HCT116 (cell line): ENCODE results near the gene TMA7. TPM values are rescaled to one million over a fixed set of nuclear protein-coding genes. Genes with fewer than 3 reads are reported as not detected.

Experiments
- ATAC-seq: fragments of 200-7000 bp; cut with Tn5 transposase; 2 replicates; pipeline ENCODE4 v1.9.1; 2020; ENCODE audit warnings: mild to moderate bottlenecking, moderate library complexity
- BruUV-seq: library from RNA; stranded (reverse); fragments of 400-500 nt; replicated peaks from 2 replicates; lab custom pipeline; 2021; lab: Mats Ljungman, UMichigan
- CTCF ChIA-PET: fragments of 300-600 bp; sonication (Branson Sonifier 250); formaldehyde crosslinking; loops from one replicate; lab custom pipeline; 2021; ENCODE audit warnings: antibody characterized with exemption; lab: Charles Lee
- POLR2A ChIA-PET: fragments of 300-600, 350-600 bp; sonication (Branson Sonifier 250); formaldehyde crosslinking; loops from one replicate; lab custom pipeline; 2021; ENCODE audit warnings: antibody characterized with exemption; lab: Charles Lee
- RAD21 ChIA-PET, 2 experiments: fragments of 300-600 bp; sonication (Branson Sonifier 250); formaldehyde crosslinking; loops; one replicate each; lab custom pipeline; 2023; ENCODE audit warnings: low total read pairs in 2 of 2; ENCODE audit not compliant: uncharacterized antibody in 2 of 2, unreplicated experiment in 2 of 2, low non-redundant PET in 1 of 2; lab: Charles Lee
- DNase-seq: peaks from one replicate; pipeline ENCODE4 v3.0.0-alpha.2; 2010; ENCODE audit warnings: low read depth, low spot score
- H2AFZ ChIP-seq: fragments of 200-600 bp; shearing (Covaris generic), sonication (generic); 2 replicates; pipeline ENCODE4 v1.6.1; 2017; ENCODE audit warnings: low read depth, mixed run types, mixed read lengths, antibody characterized with exemption, low read length; ENCODE audit not compliant: poor library complexity, severe bottlenecking
- H3K27ac ChIP-seq: 2 replicates; pipeline ENCODE4 v1.5.1; 2012; ENCODE audit warnings: low read depth, low read length
- H3K27me3 ChIP-seq: fragments of 200-600 bp; sonication (generic); 2 replicates; pipeline ENCODE4 v1.6.1; 2016; ENCODE audit warnings: mixed run types, low read length, mixed read lengths; ENCODE audit not compliant: insufficient read depth
- H3K36me3 ChIP-seq, 2 experiments: fragments of 200-500 bp in 1 of 2; fragments of 200-600 bp in 1 of 2; sonication (Bioruptor generic) in 1 of 2; sonication (generic) in 1 of 2; 2 replicates each; pipeline versions ENCODE4 v1.5.1 to v1.6.1; 2014 to 2016; ENCODE audit warnings: low read length in 2 of 2, inconsistent platforms in 1 of 2, mixed read lengths in 1 of 2, mixed run types in 1 of 2; ENCODE audit not compliant: insufficient read depth in 2 of 2, control insufficient read depth in 1 of 2
- H3K4me1 ChIP-seq, 2 experiments: fragments of 200-600 bp in 1 of 2; sonication (generic) in 1 of 2; 2 replicates each; pipeline versions ENCODE4 v1.5.1 to v1.6.1; 2012 to 2017; ENCODE audit warnings: low read length in 2 of 2, inconsistent platforms in 1 of 2, mild to moderate bottlenecking in 1 of 2, mixed read lengths in 1 of 2, mixed run types in 1 of 2, moderate library complexity in 1 of 2; ENCODE audit not compliant: insufficient read depth in 2 of 2, control insufficient read depth in 1 of 2
- H3K4me2 ChIP-seq: fragments of 200-600 bp; sonication (generic); 2 replicates; pipeline ENCODE4 v1.6.1; 2017; ENCODE audit warnings: mixed run types, low read length, mixed read lengths
- H3K4me3 ChIP-seq, 2 experiments: fragments of 200-600 bp in 1 of 2; sonication (generic) in 1 of 2; replicated peaks in 1 of 2; 2 replicates each; pipeline ENCODE4 v1.5.1; 2011 to 2016; ENCODE audit warnings: low read length in 2 of 2, control low read depth in 1 of 2, low read depth in 1 of 2, mild to moderate bottlenecking in 1 of 2, mixed read lengths in 1 of 2, mixed run types in 1 of 2
- H3K79me2 ChIP-seq: fragments of 200-600 bp; sonication (generic); 2 replicates; pipeline ENCODE4 v1.6.1; 2017; ENCODE audit warnings: mild to moderate bottlenecking, mixed run types, low read length, moderate library complexity, mixed read lengths; ENCODE audit not compliant: insufficient read depth
- H3K9ac ChIP-seq: fragments of 200-600 bp; sonication (generic); 2 replicates; pipeline ENCODE4 v1.6.1; 2016; ENCODE audit warnings: low read length, mixed read lengths
- H3K9me2 ChIP-seq: fragments of 200-600 bp; sonication (generic), shearing (Covaris generic); 2 replicates; pipeline ENCODE4 v1.6.1; 2017; ENCODE audit warnings: mixed run types, mild to moderate bottlenecking, moderate library complexity; ENCODE audit not compliant: insufficient read depth
- H3K9me3 ChIP-seq, 2 experiments: fragments of 200-500 bp in 1 of 2; fragments of 200-600 bp in 1 of 2; sonication (Bioruptor generic) in 1 of 2; sonication (generic) in 1 of 2; 2 replicates each; pipeline ENCODE4 v1.6.1; 2014 to 2017; ENCODE audit warnings: low read length in 2 of 2, mixed read lengths in 2 of 2, inconsistent platforms in 1 of 2, low read depth in 1 of 2, mild to moderate bottlenecking in 1 of 2, mixed run types in 1 of 2, moderate library complexity in 1 of 2; ENCODE audit not compliant: control insufficient read depth in 1 of 2, insufficient read depth in 1 of 2
- H4K20me1 ChIP-seq: fragments of 200-600 bp; sonication (generic), shearing (Covaris generic); 2 replicates; pipeline ENCODE4 v1.6.1; 2017; ENCODE audit warnings: mixed run types, mild to moderate bottlenecking, moderate library complexity; ENCODE audit not compliant: insufficient read depth
- CBX3 ChIP-seq: IDR thresholded peaks from 2 replicates; pipeline ENCODE4 v1.6.1; 2012; ENCODE audit warnings: low read depth
- CEBPB ChIP-seq: IDR thresholded peaks from 2 replicates; pipeline ENCODE4 v1.6.1; 2012; ENCODE audit warnings: low read depth
- EGR1 ChIP-seq: IDR thresholded peaks from 2 replicates; pipeline ENCODE4 v1.6.1; 2012; ENCODE audit warnings: low read depth
- ELF1 ChIP-seq: IDR thresholded peaks from 2 replicates; pipeline ENCODE4 v1.6.1; 2012; ENCODE audit warnings: low read depth, borderline replicate concordance
- EZH2 ChIP-seq: fragments of 200-600 bp; sonication (generic); IDR thresholded peaks from 2 replicates; pipeline ENCODE4 v1.6.1; 2017; ENCODE audit warnings: antibody characterized with exemption, mixed run types
- EZH2phosphoT487 ChIP-seq: fragments of 200-600 bp; IDR thresholded peaks from 2 replicates; pipeline ENCODE4 v1.6.1; 2018; ENCODE audit warnings: antibody characterized with exemption, borderline replicate concordance
- FOSL1 ChIP-seq: IDR thresholded peaks from 2 replicates; pipeline ENCODE4 v1.6.1; 2012; ENCODE audit warnings: low read depth
- JUND ChIP-seq: IDR thresholded peaks from 2 replicates; pipeline ENCODE4 v1.6.1; 2012
- POLR2A ChIP-seq: IDR thresholded peaks from 2 replicates; pipeline ENCODE4 v1.7.0; 2011; ENCODE audit warnings: borderline replicate concordance; ENCODE audit not compliant: insufficient read depth, insufficient read length; ENCODE audit errors: extremely low read depth
- RAD21 ChIP-seq: IDR thresholded peaks from 2 replicates; pipeline ENCODE4 v1.6.1; 2012; ENCODE audit warnings: low read depth, mild to moderate bottlenecking
- SIN3A ChIP-seq: IDR thresholded peaks from 2 replicates; pipeline ENCODE4 v1.6.1; 2012; ENCODE audit warnings: low read depth
- SP1 ChIP-seq: IDR thresholded peaks from 2 replicates; pipeline ENCODE4 v1.6.1; 2012; ENCODE audit warnings: low read depth
- SRF ChIP-seq: IDR thresholded peaks from 2 replicates; pipeline ENCODE4 v1.6.1; 2012; ENCODE audit warnings: low read depth
- TCF7L2 ChIP-seq: IDR thresholded peaks from 2 replicates; pipeline ENCODE4 v1.7.0; 2011; ENCODE audit warnings: borderline replicate concordance, inconsistent platforms; ENCODE audit not compliant: insufficient read depth, insufficient read length; ENCODE audit errors: extremely low read depth
- YY1 ChIP-seq: IDR thresholded peaks from 2 replicates; pipeline ENCODE4 v1.6.1; 2011; ENCODE audit warnings: low read length, low read depth, moderate library complexity, mild to moderate bottlenecking; ENCODE audit not compliant: insufficient replicate concordance; ENCODE audit errors: extremely low read depth
- ZNF274 ChIP-seq: fragments of 200-500 bp; sonication (Bioruptor generic); IDR thresholded peaks from 2 replicates; pipeline ENCODE4 v1.6.1; 2014; ENCODE audit warnings: mild to moderate bottlenecking, low read depth, low read length, inconsistent platforms
- intact Hi-C: fragments of 100-400 bp; cut with micrococcal nuclease; formaldehyde crosslinking; loops from 2 replicates; pipeline ENCODE4 v1.10.0; 2022
- total RNA-seq: library from RNA; stranded (reverse); gene quantifications from one replicate; pipeline ENCODE4 v1.2.1, GENCODE V29; 2021; ENCODE audit not compliant: unreplicated experiment
- TF ChIP-seq, protein P1 (sequence below): IDR thresholded peaks from 2 replicates; pipeline ENCODE4 v1.6.1; 2012; ENCODE audit warnings: low read depth
- TF ChIP-seq, protein P2 (sequence below): IDR thresholded peaks from 2 replicates; pipeline ENCODE4 v1.6.1; 2012
- TF ChIP-seq, protein P3 (sequence below): IDR thresholded peaks from 2 replicates; pipeline ENCODE4 v1.6.1; 2012
- TF ChIP-seq, protein P4 (sequence below): IDR thresholded peaks from 2 replicates; pipeline ENCODE4 v1.6.1; 2011; ENCODE audit warnings: mild to moderate bottlenecking, low read length, moderate library complexity; ENCODE audit not compliant: insufficient replicate concordance; ENCODE audit errors: extremely low read depth

TMA7 gene
- total RNA-seq, 1 experiment from 2014 or later, result 334 TPM

DNA sequence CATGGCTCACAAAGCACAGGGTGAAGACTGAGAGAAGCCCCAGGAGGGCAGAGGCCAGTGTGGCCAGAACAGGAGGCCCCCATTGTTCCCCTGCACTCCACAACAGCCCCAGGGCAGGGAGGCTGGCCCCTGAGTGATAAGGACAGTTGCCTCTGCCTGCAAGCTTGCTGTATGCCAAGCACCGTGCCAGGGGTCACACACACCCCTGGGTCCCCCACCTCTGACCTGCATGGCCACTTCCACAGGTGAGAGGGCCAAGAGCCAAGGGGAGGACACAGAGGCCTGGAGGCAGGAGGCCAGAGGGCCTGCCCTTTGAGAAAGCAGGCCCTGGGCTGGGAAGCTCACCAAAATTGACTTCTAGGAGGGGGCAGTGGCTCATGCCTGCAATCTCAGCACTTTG, 30.2 kb downstream of the TMA7 start:
- Histone ChIP-seq H3K9ac (no peak overlapping the region), H4K20me1 (no peaks in the 10 kb centered on the region), H3K4me3 (no peak overlapping the region), H3K4me2 (no peak overlapping the region), H3K9me2 (no peaks in the 10 kb centered on the region), H3K27me3 (no peaks in the 10 kb centered on the region), H3K79me2 (peaks cover 57% of the 10 kb centered on the region), H2AFZ (no peak overlapping the region), H3K4me1 (peaks cover 33 to 57% of the 10 kb centered on the region in 2 experiments), H3K9me3 (no peaks in the 10 kb centered on the region), H3K36me3 (peaks cover 0 to 7% of the 10 kb centered on the region in 2 experiments; a peak in 1 of 4 replicates), H3K27ac (no peak overlapping the region; the same call in 1 of the 2 replicates)
- ChIA-PET POLR2A (no interaction called here), CTCF (no interaction called here), RAD21 (interaction anchor here in 1 of 2 experiments (0.9 kb wide), 1 partner anchor 24 kb away, joined by 3 read pairs; the partner anchor contains the start of gene ATRIP)
- intact Hi-C loops, result no loop called here
- ATAC-seq, result no peak
- no peak for DNase-seq
- TF ChIP-seq, protein P1, sequence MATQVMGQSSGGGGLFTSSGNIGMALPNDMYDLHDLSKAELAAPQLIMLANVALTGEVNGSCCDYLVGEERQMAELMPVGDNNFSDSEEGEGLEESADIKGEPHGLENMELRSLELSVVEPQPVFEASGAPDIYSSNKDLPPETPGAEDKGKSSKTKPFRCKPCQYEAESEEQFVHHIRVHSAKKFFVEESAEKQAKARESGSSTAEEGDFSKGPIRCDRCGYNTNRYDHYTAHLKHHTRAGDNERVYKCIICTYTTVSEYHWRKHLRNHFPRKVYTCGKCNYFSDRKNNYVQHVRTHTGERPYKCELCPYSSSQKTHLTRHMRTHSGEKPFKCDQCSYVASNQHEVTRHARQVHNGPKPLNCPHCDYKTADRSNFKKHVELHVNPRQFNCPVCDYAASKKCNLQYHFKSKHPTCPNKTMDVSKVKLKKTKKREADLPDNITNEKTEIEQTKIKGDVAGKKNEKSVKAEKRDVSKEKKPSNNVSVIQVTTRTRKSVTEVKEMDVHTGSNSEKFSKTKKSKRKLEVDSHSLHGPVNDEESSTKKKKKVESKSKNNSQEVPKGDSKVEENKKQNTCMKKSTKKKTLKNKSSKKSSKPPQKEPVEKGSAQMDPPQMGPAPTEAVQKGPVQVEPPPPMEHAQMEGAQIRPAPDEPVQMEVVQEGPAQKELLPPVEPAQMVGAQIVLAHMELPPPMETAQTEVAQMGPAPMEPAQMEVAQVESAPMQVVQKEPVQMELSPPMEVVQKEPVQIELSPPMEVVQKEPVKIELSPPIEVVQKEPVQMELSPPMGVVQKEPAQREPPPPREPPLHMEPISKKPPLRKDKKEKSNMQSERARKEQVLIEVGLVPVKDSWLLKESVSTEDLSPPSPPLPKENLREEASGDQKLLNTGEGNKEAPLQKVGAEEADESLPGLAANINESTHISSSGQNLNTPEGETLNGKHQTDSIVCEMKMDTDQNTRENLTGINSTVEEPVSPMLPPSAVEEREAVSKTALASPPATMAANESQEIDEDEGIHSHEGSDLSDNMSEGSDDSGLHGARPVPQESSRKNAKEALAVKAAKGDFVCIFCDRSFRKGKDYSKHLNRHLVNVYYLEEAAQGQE, result no peak
- TF ChIP-seq EZH2phosphoT487 (no peak), SIN3A (no peak), CBX3 (no peak), POLR2A (no peak), ELF1 (no peak), EGR1 (no peak), FOSL1 (no peak), RAD21 (no peak), CEBPB (no peak), JUND (no peak), SP1 (no peak), SRF (no peak), YY1 (no peak), EZH2 (no peak), TCF7L2 (no peak), ZNF274 (no peak)
- TF ChIP-seq, protein P2, sequence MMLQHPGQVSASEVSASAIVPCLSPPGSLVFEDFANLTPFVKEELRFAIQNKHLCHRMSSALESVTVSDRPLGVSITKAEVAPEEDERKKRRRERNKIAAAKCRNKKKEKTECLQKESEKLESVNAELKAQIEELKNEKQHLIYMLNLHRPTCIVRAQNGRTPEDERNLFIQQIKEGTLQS, result no peak
- TF ChIP-seq, protein P3, sequence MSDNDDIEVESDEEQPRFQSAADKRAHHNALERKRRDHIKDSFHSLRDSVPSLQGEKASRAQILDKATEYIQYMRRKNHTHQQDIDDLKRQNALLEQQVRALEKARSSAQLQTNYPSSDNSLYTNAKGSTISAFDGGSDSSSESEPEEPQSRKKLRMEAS, result no peak
- TF ChIP-seq, protein P4, sequence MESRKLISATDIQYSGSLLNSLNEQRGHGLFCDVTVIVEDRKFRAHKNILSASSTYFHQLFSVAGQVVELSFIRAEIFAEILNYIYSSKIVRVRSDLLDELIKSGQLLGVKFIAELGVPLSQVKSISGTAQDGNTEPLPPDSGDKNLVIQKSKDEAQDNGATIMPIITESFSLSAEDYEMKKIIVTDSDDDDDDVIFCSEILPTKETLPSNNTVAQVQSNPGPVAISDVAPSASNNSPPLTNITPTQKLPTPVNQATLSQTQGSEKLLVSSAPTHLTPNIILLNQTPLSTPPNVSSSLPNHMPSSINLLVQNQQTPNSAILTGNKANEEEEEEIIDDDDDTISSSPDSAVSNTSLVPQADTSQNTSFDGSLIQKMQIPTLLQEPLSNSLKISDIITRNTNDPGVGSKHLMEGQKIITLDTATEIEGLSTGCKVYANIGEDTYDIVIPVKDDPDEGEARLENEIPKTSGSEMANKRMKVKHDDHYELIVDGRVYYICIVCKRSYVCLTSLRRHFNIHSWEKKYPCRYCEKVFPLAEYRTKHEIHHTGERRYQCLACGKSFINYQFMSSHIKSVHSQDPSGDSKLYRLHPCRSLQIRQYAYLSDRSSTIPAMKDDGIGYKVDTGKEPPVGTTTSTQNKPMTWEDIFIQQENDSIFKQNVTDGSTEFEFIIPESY, result no peak
- no TSS peak for BruUV-seq
